HCT116 (cell line): ENCODE data around the gene TBXAS1.

ENCODE experiments used
- ATF3 ChIP-seq: IDR thresholded peaks from 2 replicates; pipeline ENCODE4 v1.6.1; 2012
- POLR2A ChIP-seq: IDR thresholded peaks from 2 replicates; pipeline ENCODE4 v1.7.0; 2011; ENCODE audit warnings: borderline replicate concordance; ENCODE audit not compliant: insufficient read depth, insufficient read length; ENCODE audit errors: extremely low read depth
- SP1 ChIP-seq: IDR thresholded peaks from 2 replicates; pipeline ENCODE4 v1.6.1; 2012; ENCODE audit warnings: low read depth
- SRF ChIP-seq: IDR thresholded peaks from 2 replicates; pipeline ENCODE4 v1.6.1; 2012; ENCODE audit warnings: low read depth
- ZBTB33 ChIP-seq: IDR thresholded peaks from 2 replicates; pipeline ENCODE4 v1.6.1; 2011; ENCODE audit warnings: mild to moderate bottlenecking, low read length, moderate library complexity; ENCODE audit not compliant: insufficient replicate concordance; ENCODE audit errors: extremely low read depth
- TF ChIP-seq, protein P1 (sequence below): IDR thresholded peaks from 2 replicates; pipeline ENCODE4 v1.6.1; 2012; ENCODE audit warnings: low read depth

GRCh38 chr7:140061607-140061930 is 232.5 kb downstream of the TBXAS1 start:
- TF ChIP-seq, protein P1, sequence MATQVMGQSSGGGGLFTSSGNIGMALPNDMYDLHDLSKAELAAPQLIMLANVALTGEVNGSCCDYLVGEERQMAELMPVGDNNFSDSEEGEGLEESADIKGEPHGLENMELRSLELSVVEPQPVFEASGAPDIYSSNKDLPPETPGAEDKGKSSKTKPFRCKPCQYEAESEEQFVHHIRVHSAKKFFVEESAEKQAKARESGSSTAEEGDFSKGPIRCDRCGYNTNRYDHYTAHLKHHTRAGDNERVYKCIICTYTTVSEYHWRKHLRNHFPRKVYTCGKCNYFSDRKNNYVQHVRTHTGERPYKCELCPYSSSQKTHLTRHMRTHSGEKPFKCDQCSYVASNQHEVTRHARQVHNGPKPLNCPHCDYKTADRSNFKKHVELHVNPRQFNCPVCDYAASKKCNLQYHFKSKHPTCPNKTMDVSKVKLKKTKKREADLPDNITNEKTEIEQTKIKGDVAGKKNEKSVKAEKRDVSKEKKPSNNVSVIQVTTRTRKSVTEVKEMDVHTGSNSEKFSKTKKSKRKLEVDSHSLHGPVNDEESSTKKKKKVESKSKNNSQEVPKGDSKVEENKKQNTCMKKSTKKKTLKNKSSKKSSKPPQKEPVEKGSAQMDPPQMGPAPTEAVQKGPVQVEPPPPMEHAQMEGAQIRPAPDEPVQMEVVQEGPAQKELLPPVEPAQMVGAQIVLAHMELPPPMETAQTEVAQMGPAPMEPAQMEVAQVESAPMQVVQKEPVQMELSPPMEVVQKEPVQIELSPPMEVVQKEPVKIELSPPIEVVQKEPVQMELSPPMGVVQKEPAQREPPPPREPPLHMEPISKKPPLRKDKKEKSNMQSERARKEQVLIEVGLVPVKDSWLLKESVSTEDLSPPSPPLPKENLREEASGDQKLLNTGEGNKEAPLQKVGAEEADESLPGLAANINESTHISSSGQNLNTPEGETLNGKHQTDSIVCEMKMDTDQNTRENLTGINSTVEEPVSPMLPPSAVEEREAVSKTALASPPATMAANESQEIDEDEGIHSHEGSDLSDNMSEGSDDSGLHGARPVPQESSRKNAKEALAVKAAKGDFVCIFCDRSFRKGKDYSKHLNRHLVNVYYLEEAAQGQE = no peak
- TF ChIP-seq SRF (no peak), POLR2A (no peak), ATF3 (no peak), SP1 (no peak), ZBTB33 (no peak)
